Measurements from ENCODE around the gene EIF3D. TPM values are rescaled to one million over a fixed set of nuclear protein-coding genes. Genes with fewer than 3 reads are reported as not detected.

The EIF3D gene
- total and polyA plus RNA-seq, 2 of the 8 experiments (the other 6 are each of a cell fraction or from before 2014, with no cell fraction given), result 195 to 408 TPM

DNA sequence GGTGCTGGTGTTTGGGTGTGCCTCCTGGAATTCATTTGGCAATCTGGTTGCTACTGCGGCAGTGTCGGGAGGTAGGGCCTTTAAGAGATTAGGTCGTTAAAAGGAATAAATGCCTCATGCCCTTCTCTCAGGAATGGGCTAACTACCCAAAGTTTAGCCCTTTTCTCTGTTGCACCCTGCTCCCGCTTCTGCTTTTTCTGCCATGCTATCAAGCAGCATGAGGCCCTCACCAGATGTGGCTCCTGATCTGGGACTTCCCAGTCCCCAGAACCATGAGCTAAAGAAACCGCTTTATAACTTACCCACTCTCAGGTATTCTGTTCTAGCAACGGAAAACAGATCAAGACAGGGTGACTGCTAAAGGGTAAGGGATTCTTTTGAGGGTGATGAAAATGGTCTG, 6.3 kb downstream of the EIF3D start:
- Histone ChIP-seq H3K14ac (ENCODE audit: insufficient read length) (no peak overlapping the region), H3K4ac (replicated peaks; ENCODE audit: insufficient read length, low read depth, low read length) (no peak overlapping the region), H3K9me3 (ENCODE audit: insufficient read depth in 2 of 2, low read depth in 1 of 2, low read length in 1 of 2) (no peaks in the 10 kb centered on the region), H2BK120ac (replicated peaks; ENCODE audit: low read depth, low read length) (no peak overlapping the region), H3K79me2 (ENCODE audit: control insufficient read depth in 1 of 2, insufficient read depth in 2 of 2, low read length in 2 of 2) (peaks cover 4 to 17% of the 10 kb centered on the region in 2 experiments), H3K4me1 (replicated peaks in 1 of 4; ENCODE audit: control insufficient read depth in 3 of 4, insufficient read depth in 4 of 4, low read length in 3 of 4) (no peaks in the 10 kb centered on the region; a peak in 1 of 7 replicates), H3K56ac (replicated peaks; ENCODE audit: insufficient read length, low read depth, low read length) (no peak overlapping the region), H2BK15ac (ENCODE audit: low read length) (no peak overlapping the region), H2BK5ac (ENCODE audit: low read depth, low read length) (no peak overlapping the region), H3K36me3 (ENCODE audit: control insufficient read depth in 2 of 4, insufficient read depth in 4 of 4, low read length in 3 of 4) (peaks cover 56 to 93% (median 80%) of the 10 kb centered on the region in 4 experiments), H3K27ac (ENCODE audit: low read depth, low read length) (no peak overlapping the region), H4K91ac (replicated peaks; ENCODE audit: insufficient read length, low read length) (no peak overlapping the region), H3K18ac (ENCODE audit: extremely low read depth, low read length) (no peak overlapping the region), H3K9ac (replicated peaks in 1 of 4; ENCODE audit: extremely low read depth in 1 of 4, low read depth in 3 of 4, low read length in 3 of 4) (no peak overlapping the region), H4K20me1 (replicated peaks in 1 of 2; ENCODE audit: control insufficient read depth in 1 of 2, insufficient read depth in 2 of 2, low read length in 2 of 2) (peaks cover 0 to 2% of the 10 kb centered on the region in 2 experiments), H4K8ac (ENCODE audit: extremely low read depth, insufficient read depth, low read length) (no peak overlapping the region), H3K23me2 (ENCODE audit: low read depth, low read length) (0 out of 2 replicates have a peak, but pooled peaks cover 1% of the 10 kb centered on the region), H3K79me1 (ENCODE audit: low read depth, low read length) (no peaks in the 10 kb centered on the region; the same call in 1 of the 2 replicates), H2AK5ac (ENCODE audit: low read depth, low read length) (no peak overlapping the region), H3K23ac (ENCODE audit: insufficient read length) (no peak overlapping the region), H2AFZ (ENCODE audit: low read length) (no peak overlapping the region), H3K27me3 (replicated peaks in 1 of 4; ENCODE audit: control insufficient read depth in 3 of 4, extremely low read depth in 1 of 4, insufficient read depth in 3 of 4, low read length in 3 of 4) (no peaks in the 10 kb centered on the region), H3K4me2 (ENCODE audit: insufficient read depth in 1 of 2, low read depth in 2 of 2, low read length in 2 of 2) (no peak overlapping the region), H2BK12ac (ENCODE audit: low read depth, low read length) (no peak overlapping the region), H3K4me3 (ENCODE audit: extremely low read depth in 1 of 4, insufficient read depth in 2 of 4, low read depth in 3 of 4, low read length in 4 of 4) (no peak overlapping the region), H4K5ac (ENCODE audit: insufficient read length, low read depth, low read length) (no peak overlapping the region), H2BK20ac (ENCODE audit: low read length) (no peak overlapping the region)
- TF ChIP-seq FOSL1 (IDR thresholded peaks at IDR 0.05; ENCODE audit: insufficient read depth, low read depth, low read length), result no peak
- TF ChIP-seq NANOG (IDR thresholded peaks at IDR 0.05; ENCODE audit: insufficient read depth, low read depth, low read length, poor library complexity, severe bottlenecking), result no peak
- no peak for TF ChIP-seq SIRT6 (IDR thresholded peaks at IDR 0.05; ENCODE audit: low read length)
- TF ChIP-seq KDM1A (IDR thresholded peaks at IDR 0.05; ENCODE audit: borderline replicate concordance, low read length), result no peak
- no peak for TF ChIP-seq SP1 (IDR thresholded peaks at IDR 0.05; ENCODE audit: low read depth, low read length)
- TF ChIP-seq EZH2 (IDR thresholded peaks at IDR 0.05; ENCODE audit: low read depth, low read length, severe bottlenecking), result no peak
- no peak for TF ChIP-seq RFX5 (IDR thresholded peaks at IDR 0.05; ENCODE audit: borderline replicate concordance, low read depth, low read length)
- no peak for TF ChIP-seq JUN (IDR thresholded peaks at IDR 0.05; ENCODE audit: low read depth, low read length)
- POLR2A ChIA-PET (ENCODE audit: partially characterized antibody), result interaction anchor here (1.8 to 7.8 kb wide), 2 partner anchors 14 to 28 kb away, joined by 4 to 92 read pairs; partner anchors contain the start of gene FOXRED2
- 87% methylated on average over 6 of the region's 6 CpGs; no CpG with 5 or more reads in 1 of the 2 experiments for WGBS, 2 experiments (ENCODE audit: extremely low coverage in 1 of 2, insufficient coverage in 1 of 2, insufficient read length in 1 of 2, insufficient replicate concordance in 2 of 2, low coverage in 1 of 2, low lambda C conversion rate in 2 of 2, missing lambda C conversion rate in 1 of 2)
- DNase-seq (ENCODE audit: low read depth in 1 of 2, low spot score in 2 of 2) (no peak), FAIRE-seq (no peak)
- CTCF ChIA-PET (ENCODE audit: partially characterized antibody), result interaction anchor here (1.4 to 6.7 kb wide), 2 partner anchors 11 to 222 kb away, joined by 4 to 63 read pairs; no protein-coding TSS in a partner anchor
